Testis (tissue), 3 donors: ENCODE measurements around the gene KCNQ1. TPM values are rescaled to one million over a fixed set of nuclear protein-coding genes. Genes with fewer than 3 reads are reported as not detected.

ENCODE experiments used
- DNase-seq: peaks from one replicate; pipeline ENCODE4 v3.0.0-alpha.2; 2019
- H3K27ac ChIP-seq, 2 donors: fragments of 200-600 bp; sonication (generic); one replicate each; pipeline ENCODE4 v1.5.1; 2019
- H3K27me3 ChIP-seq: fragments of 200-600 bp; sonication (generic); one replicate; pipeline ENCODE4 v1.5.1; 2019
- H3K36me3 ChIP-seq: fragments of 200-600 bp; sonication (generic); one replicate; pipeline ENCODE4 v1.5.1; 2017; ENCODE audit warnings: low read depth; ENCODE audit errors: missing control alignments
- H3K4me1 ChIP-seq: fragments of 200-600 bp; sonication (generic); one replicate; pipeline ENCODE4 v1.5.1; 2019
- H3K4me3 ChIP-seq, 2 donors: fragments of 200-600 bp; sonication (generic); one replicate each; pipeline ENCODE4 v1.5.1; 2017 to 2019
- H3K9me3 ChIP-seq: fragments of 200-600 bp; sonication (generic); one replicate; pipeline ENCODE4 v1.5.1; 2017
- POLR2A ChIP-seq: fragments of 450-650 bp; IDR thresholded peaks from one replicate; pipeline ENCODE4 v1.6.1; 2017; ENCODE audit warnings: antibody characterized with exemption, mild to moderate bottlenecking, moderate library complexity
- WGBS, 2 donors: methylation state at CpG; one replicate each; pipeline ENCODE4 v1.1.5; 2018; 5-methylcytosine and 5-hydroxymethylcytosine counted together
- intact Hi-C: fragments of 100-400 bp; cut with DNase I; formaldehyde crosslinking; loops from one replicate; pipeline ENCODE4 v1.15.1; 2023; ENCODE audit warnings: low total_unique reads
- polyA plus RNA-seq: library from polyadenylated mRNA; stranded (reverse); fragments of 350-450 nt; fragmentation: Illumina TruSeq; extraction: RNeasy Lipid Tissue Mini Kit (QIAGEN cat#74804); gene quantifications from one replicate; pipeline ENCODE4 v1.2.3, GENCODE V29; 2014; ENCODE audit warnings: low read depth, low replicate concordance; ENCODE audit not compliant: insufficient read depth
- total RNA-seq, 2 donors: library from RNA; depleted of rRNA; stranded (reverse); fragments of >200 nt; gene quantifications; one replicate each; pipeline ENCODE4 v1.2.3, GENCODE V29; 2016
- TF ChIP-seq, protein P1 (sequence below), 3 experiments: fragments of 450-650 bp in 2 of 3; fragments of 200-600 bp in 1 of 3; sonication (generic) in 1 of 3; IDR thresholded peaks; one replicate each; pipeline ENCODE4 v1.5.1; 2016 to 2019; ENCODE audit warnings: antibody characterized with exemption in 3 of 3, mild to moderate bottlenecking in 2 of 3, moderate library complexity in 1 of 3

KCNQ1 gene
- total and polyA plus RNA-seq, 3 donors from 2014 or later = 6.0 to 24.2 (median 12.8) TPM

DNA sequence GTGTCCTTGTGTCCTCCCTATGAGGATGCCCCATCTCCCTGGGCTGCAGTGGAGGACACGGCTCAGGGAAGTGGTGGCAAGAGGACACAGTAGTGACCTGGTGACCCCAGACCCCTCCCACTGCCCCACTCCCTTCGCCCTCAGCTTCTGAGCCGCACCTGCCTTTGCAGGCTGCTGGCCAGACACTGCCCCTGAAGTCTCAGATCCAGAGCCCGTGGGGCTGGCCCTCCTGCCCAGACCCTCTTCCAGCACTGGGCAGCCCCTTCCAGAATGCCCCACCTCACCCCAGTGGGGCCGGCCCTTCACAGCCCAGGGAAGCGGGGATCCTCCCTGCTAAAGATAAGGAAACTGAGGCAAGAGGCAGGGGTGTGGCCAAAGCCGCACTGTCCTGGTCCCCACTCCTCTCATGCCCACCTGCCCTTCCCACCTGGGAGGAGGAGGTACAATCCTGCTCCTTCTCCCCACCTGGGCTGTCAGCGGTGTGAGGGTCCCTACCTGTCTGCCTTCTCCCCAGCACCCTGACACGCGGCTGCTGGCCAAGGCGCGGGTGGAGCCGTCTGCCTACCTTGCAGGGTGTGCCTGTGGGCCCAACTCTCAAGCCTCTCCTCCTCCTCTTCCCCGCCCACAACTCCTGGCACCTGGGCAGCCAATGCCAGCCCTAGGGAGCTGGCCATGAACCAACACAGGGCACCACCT lies 17.8 kb upstream of the KCNQ1 start:
- 86 to 88% methylated on average over 9 to 14 of the region's 14 CpGs for WGBS, 2 donors
- no peaks in the 10 kb centered on the region for H3K4me1 ChIP-seq
- no peak for DNase-seq

DNA sequence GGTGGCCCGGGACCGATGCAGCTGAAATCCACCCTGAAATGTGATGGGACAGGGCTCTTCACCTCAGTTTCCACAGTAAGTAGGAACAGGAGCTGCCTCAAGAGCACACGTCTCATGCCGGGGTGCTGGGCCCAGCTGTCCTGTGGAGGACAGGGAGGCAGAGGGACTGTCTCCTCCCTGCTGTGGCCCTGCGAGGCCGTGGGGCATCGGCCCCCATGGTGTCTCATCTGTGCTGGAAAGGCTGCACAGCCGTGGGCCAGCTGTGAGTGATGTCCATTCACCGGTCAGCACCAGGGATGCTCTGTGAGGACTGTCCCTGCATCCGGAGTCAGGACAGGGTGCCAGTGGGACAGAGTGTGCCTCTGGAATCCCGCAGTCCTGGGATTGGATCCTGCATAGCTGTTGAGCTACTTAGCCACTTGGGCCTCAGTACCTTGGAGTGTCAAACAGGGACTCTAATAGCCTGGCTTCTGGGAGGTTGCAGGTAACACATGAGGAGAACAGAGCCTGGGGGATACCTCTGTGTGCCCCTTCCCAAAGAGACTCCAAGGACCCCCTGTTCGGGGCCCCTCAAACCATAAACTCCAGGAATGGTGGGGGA lies 17.0 kb upstream of the KCNQ1 start:
- no peak for TF ChIP-seq POLR2A
- TF ChIP-seq, protein P1, sequence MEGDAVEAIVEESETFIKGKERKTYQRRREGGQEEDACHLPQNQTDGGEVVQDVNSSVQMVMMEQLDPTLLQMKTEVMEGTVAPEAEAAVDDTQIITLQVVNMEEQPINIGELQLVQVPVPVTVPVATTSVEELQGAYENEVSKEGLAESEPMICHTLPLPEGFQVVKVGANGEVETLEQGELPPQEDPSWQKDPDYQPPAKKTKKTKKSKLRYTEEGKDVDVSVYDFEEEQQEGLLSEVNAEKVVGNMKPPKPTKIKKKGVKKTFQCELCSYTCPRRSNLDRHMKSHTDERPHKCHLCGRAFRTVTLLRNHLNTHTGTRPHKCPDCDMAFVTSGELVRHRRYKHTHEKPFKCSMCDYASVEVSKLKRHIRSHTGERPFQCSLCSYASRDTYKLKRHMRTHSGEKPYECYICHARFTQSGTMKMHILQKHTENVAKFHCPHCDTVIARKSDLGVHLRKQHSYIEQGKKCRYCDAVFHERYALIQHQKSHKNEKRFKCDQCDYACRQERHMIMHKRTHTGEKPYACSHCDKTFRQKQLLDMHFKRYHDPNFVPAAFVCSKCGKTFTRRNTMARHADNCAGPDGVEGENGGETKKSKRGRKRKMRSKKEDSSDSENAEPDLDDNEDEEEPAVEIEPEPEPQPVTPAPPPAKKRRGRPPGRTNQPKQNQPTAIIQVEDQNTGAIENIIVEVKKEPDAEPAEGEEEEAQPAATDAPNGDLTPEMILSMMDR (IDR thresholded peaks at IDR 0.05) = no peak
- no peaks in the 10 kb centered on the region for H3K27me3 ChIP-seq
- H3K9me3 ChIP-seq = no peaks in the 10 kb centered on the region
- H3K4me3 ChIP-seq = no peak overlapping the region
- no peak overlapping the region for H3K27ac ChIP-seq
- H3K36me3 ChIP-seq = no peaks in the 10 kb centered on the region
- 70 to 75% methylated on average over 2 to 12 of the region's 12 CpGs for WGBS, 2 donors
- intact Hi-C loops = loop anchor here (5.0 to 10.0 kb wide), 2 partner anchors 104 to 467 kb away; no protein-coding TSS in a partner anchor
- H3K4me1 ChIP-seq = no peaks in the 10 kb centered on the region
- DNase-seq = no peak

More for the DNA sequence above, 17.8 kb upstream of the KCNQ1 start:
- intact Hi-C loops = loop anchor here (5.0 to 10.0 kb wide), 2 partner anchors 105 to 468 kb away; no protein-coding TSS in a partner anchor
- no peaks in the 10 kb centered on the region for H3K27me3 ChIP-seq
- no peaks in the 10 kb centered on the region for H3K36me3 ChIP-seq
- no peak overlapping the region for H3K4me3 ChIP-seq
- H3K9me3 ChIP-seq = no peaks in the 10 kb centered on the region
- TF ChIP-seq, protein P1 (IDR thresholded peaks at IDR 0.05) = no peak
- no peak for TF ChIP-seq POLR2A
- no peak overlapping the region for H3K27ac ChIP-seq

DNA sequence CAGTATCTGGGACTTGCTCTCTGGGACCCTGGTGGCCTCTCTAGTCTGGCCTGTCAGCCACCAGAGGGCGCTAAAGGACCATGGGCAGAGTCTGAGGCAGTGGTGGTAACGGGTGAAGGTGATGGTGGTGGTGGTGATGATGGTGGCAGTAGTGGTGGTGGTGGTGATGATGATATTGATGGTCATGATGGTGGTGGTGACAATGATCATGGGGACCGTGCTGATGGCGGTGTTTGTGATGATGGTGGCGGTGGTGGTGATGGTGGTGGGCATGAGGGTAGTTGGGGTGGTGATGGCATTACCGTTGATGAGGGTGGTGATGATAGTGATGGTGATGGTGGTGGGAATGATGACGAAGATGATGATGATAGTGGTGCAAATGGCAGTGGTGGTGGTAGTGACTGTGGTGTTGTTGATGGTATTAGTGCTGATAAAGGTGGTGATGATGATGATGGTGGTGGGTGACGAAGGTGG lies 16.4 kb upstream of the KCNQ1 start:
- intact Hi-C loops = loop anchor here (5.0 to 10.0 kb wide), 2 partner anchors 104 to 466 kb away; no protein-coding TSS in a partner anchor
- WGBS, 2 donors = 71 to 72% methylated on average over 8 of the region's 8 CpGs
- peak; percentile 90 for DNase-seq
- Histone ChIP-seq H3K27ac (no peak overlapping the region), H3K4me3 (no peak overlapping the region), H3K9me3 (no peaks in the 10 kb centered on the region), H3K36me3 (no peaks in the 10 kb centered on the region), H3K4me1 (no peaks in the 10 kb centered on the region), H3K27me3 (no peaks in the 10 kb centered on the region)
- no peak for TF ChIP-seq POLR2A
- TF ChIP-seq, protein P1 (IDR thresholded peaks at IDR 0.05) = peak; percentile 92 to 95 (median 94)

DNA sequence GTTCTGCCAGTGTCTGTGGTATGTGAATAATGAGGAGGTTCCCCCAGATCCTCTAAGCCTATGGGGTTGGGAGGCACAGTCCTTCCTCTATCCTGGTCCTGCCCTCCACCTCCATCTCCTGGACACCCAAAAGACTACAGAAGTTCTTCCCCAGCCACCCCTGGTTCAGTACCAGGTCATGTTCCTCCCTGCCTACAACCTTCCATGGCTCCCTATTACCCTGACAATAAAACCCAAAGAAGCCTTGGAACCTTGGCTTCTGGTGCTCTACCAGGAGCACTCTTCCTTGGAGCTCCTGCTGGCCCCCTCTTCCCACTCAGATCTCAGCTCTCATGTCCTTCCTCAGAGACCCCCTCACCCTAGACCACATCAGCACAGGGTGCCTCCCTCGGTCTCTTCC lies 13.4 kb upstream of the KCNQ1 start:
- Histone ChIP-seq H3K4me1 (no peaks in the 10 kb centered on the region), H3K27me3 (no peaks in the 10 kb centered on the region), H3K27ac (no peak overlapping the region), H3K36me3 (no peaks in the 10 kb centered on the region), H3K9me3 (no peaks in the 10 kb centered on the region), H3K4me3 (no peak overlapping the region)
- TF ChIP-seq POLR2A = no peak
- TF ChIP-seq, protein P1 (IDR thresholded peaks at IDR 0.05) = no peak
- WGBS, 2 donors = 82 to 83% methylated on average over 1 of the region's 1 CpG
- intact Hi-C loops = no loop called here
- no peak for DNase-seq
